ENCODE results near the gene CELF4.

CELF4 gene

GRCh38 chr18:37284260-37284659, 281.3 kb downstream of the CELF4 start:
- DNase-seq (ENCODE audit: low spot score) = no peak

GRCh38 chr18:37282386-37283037, 283.1 kb downstream of the CELF4 start:
- peak; percentile 37 for DNase-seq (ENCODE audit: low spot score)

- no peak for DNase-seq (ENCODE audit: low spot score)
These were observed 284.8 kb downstream of the CELF4 start for GRCh38 chr18:37280701-37281393.

- DNase-seq (ENCODE audit: low spot score) = no peak
These were observed 287.8 kb downstream of the CELF4 start for GRCh38 chr18:37277804-37278203.

DNA sequence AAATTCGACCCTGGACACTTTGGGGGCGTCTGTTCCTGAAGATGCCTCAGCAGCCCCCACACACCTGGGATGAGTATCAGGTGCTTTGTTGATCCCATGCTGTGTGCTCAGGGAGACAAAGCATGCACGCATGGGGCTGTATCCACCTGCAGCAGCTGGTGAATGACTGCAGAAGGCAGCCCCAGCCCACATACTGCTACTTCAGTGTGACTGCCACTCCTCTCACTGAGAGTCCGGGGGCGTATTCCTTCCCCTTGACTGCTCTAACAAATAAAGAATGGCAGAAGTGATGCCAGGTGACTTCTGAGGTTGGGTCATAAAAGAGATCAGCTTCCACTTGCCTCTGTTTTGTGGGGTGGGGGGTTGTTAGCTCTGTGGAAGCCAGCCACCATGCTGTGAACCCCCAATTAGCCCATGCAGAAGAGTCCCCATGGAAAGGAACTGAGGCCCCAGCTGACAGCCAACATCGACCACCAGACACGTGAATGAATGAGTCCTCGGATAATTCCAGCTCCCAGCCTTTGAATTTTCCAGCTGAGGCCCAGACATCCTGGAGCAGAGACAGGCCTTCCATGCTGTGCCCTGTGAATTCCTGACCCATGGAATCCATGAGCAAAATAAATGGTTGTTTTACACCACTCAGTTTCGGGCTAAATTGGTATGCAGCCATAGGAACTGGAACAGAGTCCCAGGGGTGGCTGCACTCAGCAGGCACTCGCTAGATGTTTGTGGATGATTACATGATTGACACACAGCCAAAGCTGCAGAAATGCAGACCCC, 289.3 kb downstream of the CELF4 start:
- no peak for DNase-seq (ENCODE audit: low spot score)

GRCh38 chr18:37275237-37275741, 290.3 kb downstream of the CELF4 start:
- DNase-seq (ENCODE audit: low spot score) = no peak

GRCh38 chr18:37274309-37275236, 291.0 kb downstream of the CELF4 start:
- DNase-seq (ENCODE audit: low spot score) = no peak

DNA sequence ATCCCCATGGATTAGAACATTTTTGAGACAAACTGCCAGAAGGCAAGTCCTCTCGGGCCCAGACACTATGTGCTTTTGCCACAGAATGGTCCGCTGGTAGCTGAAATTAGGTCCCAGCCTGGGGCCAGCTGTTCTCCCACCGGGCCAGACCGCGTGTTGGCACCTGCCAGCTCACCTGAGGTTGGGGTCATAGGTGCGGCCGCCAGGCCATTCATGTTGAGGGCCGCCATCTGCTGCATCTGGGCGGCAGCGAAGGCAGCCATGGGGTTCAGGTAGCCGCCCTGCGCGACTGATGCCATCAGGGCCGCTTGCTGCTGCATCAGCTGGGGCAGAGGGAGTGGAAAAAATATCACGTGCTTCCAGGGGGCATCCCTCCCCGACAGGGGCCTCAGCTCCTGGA, 292.8 kb downstream of the CELF4 start:
- no peak for DNase-seq (ENCODE audit: low spot score)

- no peak for DNase-seq (ENCODE audit: low spot score)
These were observed 293.4 kb downstream of the CELF4 start for GRCh38 chr18:37272226-37272625.

- no peak for DNase-seq (ENCODE audit: low spot score)
These were observed 294.9 kb downstream of the CELF4 start for GRCh38 chr18:37270666-37271052.

- peak; percentile 30 for DNase-seq (ENCODE audit: low spot score)
These were observed 295.4 kb downstream of the CELF4 start for GRCh38 chr18:37270038-37270665.

DNA sequence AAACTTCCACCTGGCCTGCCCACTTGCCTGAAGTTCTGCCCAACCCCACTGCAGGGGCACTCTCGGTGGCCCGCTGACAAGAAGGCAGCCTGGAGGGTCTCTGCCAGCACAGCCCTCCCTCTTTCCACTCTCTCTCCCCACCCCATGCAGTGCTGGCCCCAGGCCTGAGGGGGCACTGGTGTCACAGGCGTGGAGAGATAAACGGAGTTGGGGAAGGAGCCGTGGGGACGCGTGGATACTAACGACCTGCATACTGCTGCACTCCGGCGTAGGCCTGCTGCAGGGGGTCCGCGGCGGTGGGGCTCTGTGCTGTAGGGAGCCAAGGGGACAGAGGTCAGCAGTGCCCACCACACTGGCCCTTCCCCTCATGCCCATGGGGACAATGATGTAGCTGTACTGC, 299.3 kb downstream of the CELF4 start:
- DNase-seq (ENCODE audit: low spot score) = peak; percentile 16

- no peak for DNase-seq (ENCODE audit: low spot score)
These were observed 300.2 kb downstream of the CELF4 start for GRCh38 chr18:37265382-37265781.

DNA sequence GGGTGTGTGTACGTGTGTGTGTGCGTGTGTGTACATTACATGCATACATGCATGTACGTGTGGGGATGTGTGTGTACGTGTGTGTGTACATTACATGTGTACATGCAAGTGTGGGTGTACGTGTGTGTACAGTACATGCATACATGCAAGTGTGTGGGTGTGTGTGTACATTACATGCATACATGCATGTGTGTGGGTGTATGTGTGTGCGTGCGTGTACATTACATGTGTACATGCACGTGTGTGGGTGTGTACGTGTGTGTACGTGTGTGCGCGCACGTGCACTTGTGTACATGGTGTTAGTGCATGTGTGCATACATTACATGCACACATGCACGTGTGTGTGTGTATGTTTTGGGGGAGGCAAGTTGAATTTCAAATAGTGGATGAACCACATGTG, 300.6 kb downstream of the CELF4 start:
- no peak for DNase-seq (ENCODE audit: low spot score)

DNA sequence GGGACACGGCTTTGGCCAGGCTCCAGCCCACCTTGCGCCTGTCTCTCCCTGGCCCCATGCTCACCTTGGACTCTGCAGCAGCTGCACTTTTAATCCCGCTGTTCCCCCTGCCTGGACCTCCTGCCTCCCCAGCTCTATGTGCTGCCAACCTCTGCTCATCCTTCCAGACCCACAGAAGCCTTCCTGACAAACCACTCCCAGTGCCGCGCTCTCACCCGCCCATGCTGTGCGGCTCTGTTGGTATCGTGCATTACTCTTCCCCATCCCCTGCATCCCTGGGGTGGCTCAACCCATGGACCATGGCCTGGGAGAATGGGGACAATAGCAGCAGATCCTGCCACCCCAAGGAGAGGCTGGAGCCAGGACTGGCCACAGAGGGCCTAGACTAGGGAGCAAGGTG, 303.6 kb downstream of the CELF4 start:
- no peak for DNase-seq (ENCODE audit: low spot score)

GRCh38 chr18:37261246-37261840, 304.3 kb downstream of the CELF4 start:
- DNase-seq (ENCODE audit: low spot score) = no peak

- DNase-seq (ENCODE audit: low spot score) = no peak
These were observed 305.1 kb downstream of the CELF4 start for GRCh38 chr18:37260367-37261093.

- DNase-seq (ENCODE audit: low spot score) = no peak
These were observed 305.9 kb downstream of the CELF4 start for GRCh38 chr18:37259711-37260110.

DNA sequence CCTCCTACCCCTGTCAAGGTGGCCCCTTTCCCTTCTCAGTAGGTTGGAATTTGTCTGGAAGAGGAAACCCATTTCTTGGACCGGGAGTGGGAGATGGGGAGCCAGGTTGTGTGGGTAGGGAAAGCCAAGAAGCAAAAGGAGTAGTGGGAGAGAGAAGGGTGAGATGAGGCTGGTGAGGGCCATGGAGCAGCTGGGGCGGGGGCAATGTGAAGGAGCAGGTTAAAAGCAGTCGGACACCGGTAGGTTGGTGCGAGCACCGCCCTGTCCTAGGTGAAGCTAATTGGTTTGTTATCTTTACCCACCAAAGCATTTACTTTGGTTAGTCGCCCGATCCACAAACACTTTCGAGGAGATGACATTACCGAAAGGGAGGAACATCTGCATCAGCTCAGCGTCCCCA, 306.8 kb downstream of the CELF4 start:
- no peak for DNase-seq (ENCODE audit: low spot score)

- no peak for DNase-seq (ENCODE audit: low spot score)
These were observed 307.5 kb downstream of the CELF4 start for GRCh38 chr18:37258131-37258530.

All from NAMALWA (cell line).